Uterus (tissue), 2 donors: ENCODE measurements around the gene TH.

Experiments used
- POLR2A ChIP-seq, 2 donors: fragments of 450-650 bp; IDR thresholded peaks; one replicate each; pipeline ENCODE4 v1.6.1; 2016; ENCODE audit warnings: antibody characterized with exemption in 2 of 2, mild to moderate bottlenecking in 1 of 2, moderate library complexity in 1 of 2
- TF ChIP-seq, protein P1 (sequence below), 4 experiments: fragments of 200-600 bp in 2 of 4; fragments of 450-650 bp in 2 of 4; sonication (generic) in 2 of 4; IDR thresholded peaks; one replicate each; pipeline ENCODE4 v1.5.1; 2016 to 2019; ENCODE audit warnings: antibody characterized with exemption in 4 of 4, mild to moderate bottlenecking in 2 of 4, moderate library complexity in 1 of 4

DNA sequence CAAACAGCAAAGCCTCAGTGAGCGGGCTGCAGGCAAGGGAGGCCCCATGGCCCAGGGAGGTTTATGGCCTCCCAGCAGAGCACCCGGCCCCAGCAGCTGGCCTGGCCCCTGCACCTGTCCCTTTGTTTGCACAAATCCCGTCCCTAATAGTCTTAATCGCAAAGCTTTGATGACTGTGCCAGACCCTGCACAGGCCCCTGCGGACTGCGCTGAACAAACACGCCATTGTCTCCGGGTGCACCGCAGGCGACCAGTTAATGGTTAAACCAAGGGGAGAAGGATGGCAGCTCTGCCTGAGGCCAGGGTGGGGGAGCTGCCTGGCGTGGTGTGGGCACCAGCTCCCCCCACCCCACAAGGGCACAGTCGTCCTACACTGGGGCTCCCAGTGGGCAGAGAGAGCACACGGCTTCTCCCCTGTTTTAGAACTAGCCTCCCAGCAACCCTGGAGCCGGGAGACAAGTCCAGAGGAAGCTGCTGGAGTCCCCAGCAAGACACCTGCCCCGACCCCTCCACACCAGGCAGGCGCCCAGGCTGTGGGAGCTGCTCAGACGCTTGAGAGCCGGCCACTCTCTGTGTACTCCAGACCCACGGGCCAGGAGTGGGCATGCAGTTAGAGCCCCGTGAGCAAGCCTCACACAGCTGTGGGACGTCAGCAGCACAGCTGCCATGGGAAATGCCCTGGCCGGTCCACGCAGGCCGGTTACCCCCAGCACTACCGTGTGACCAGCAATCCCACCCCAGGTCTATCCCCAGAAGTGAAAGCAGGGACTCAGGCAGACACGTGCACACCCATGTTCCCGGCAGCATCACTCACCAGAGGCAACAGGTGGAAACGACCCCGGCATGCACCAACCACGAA lies 39.7 kb upstream of the TH start:
- TF ChIP-seq, protein P1, sequence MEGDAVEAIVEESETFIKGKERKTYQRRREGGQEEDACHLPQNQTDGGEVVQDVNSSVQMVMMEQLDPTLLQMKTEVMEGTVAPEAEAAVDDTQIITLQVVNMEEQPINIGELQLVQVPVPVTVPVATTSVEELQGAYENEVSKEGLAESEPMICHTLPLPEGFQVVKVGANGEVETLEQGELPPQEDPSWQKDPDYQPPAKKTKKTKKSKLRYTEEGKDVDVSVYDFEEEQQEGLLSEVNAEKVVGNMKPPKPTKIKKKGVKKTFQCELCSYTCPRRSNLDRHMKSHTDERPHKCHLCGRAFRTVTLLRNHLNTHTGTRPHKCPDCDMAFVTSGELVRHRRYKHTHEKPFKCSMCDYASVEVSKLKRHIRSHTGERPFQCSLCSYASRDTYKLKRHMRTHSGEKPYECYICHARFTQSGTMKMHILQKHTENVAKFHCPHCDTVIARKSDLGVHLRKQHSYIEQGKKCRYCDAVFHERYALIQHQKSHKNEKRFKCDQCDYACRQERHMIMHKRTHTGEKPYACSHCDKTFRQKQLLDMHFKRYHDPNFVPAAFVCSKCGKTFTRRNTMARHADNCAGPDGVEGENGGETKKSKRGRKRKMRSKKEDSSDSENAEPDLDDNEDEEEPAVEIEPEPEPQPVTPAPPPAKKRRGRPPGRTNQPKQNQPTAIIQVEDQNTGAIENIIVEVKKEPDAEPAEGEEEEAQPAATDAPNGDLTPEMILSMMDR (IDR thresholded peaks at IDR 0.05), result no peak
- TF ChIP-seq POLR2A (IDR thresholded peaks at IDR 0.05), result no peak
